Sigmoid colon (tissue), 4 donors: ENCODE results near the gene SDR42E1.

Source experiments
- POLR2A ChIP-seq, 2 donors: fragments of 450-650 bp; IDR thresholded peaks; one replicate each; pipeline ENCODE4 v1.6.1; 2016; ENCODE audit warnings: antibody characterized with exemption in 2 of 2, mild to moderate bottlenecking in 2 of 2, moderate library complexity in 2 of 2
- POLR2AphosphoS5 ChIP-seq, 4 donors: sonication (generic); formaldehyde crosslinking; IDR thresholded peaks; one replicate each; pipeline ENCODE4 v1.6.1; 2017; ENCODE audit warnings: antibody characterized with exemption in 4 of 4
- TF ChIP-seq, protein P1 (sequence below), 4 experiments: fragments of 450-650 bp in 3 of 4; fragments of 200-600 bp in 1 of 4; IDR thresholded peaks; one replicate each; pipeline ENCODE4 v1.5.1; 2016 to 2019; ENCODE audit warnings: antibody characterized with exemption in 4 of 4, mild to moderate bottlenecking in 3 of 4, moderate library complexity in 2 of 4

DNA sequence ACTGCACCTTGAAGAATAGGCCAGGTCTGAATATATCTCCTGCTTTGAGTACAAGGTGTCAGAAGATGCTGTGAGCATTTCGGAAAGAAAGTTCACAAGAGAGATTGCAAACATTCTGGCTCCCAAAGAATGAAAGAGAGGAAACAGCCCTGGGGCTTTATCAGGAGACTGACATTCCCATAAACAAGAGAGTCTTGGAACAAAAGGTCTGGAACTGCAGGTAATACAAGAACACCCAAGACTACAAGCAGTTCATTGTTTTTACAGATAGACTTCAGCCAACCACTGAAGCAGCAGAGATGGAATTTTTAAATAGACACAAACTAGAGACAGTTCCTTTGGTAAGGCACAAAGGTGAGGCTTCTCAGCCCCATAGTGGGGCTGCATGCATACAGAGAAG, 38.2 kb upstream of the SDR42E1 start:
- TF ChIP-seq, protein P1, sequence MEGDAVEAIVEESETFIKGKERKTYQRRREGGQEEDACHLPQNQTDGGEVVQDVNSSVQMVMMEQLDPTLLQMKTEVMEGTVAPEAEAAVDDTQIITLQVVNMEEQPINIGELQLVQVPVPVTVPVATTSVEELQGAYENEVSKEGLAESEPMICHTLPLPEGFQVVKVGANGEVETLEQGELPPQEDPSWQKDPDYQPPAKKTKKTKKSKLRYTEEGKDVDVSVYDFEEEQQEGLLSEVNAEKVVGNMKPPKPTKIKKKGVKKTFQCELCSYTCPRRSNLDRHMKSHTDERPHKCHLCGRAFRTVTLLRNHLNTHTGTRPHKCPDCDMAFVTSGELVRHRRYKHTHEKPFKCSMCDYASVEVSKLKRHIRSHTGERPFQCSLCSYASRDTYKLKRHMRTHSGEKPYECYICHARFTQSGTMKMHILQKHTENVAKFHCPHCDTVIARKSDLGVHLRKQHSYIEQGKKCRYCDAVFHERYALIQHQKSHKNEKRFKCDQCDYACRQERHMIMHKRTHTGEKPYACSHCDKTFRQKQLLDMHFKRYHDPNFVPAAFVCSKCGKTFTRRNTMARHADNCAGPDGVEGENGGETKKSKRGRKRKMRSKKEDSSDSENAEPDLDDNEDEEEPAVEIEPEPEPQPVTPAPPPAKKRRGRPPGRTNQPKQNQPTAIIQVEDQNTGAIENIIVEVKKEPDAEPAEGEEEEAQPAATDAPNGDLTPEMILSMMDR (IDR thresholded peaks at IDR 0.05): no peak
- TF ChIP-seq POLR2A (IDR thresholded peaks at IDR 0.05): no peak
- TF ChIP-seq POLR2AphosphoS5 (IDR thresholded peaks at IDR 0.05): no peak
